PC-3 (cell line): ENCODE results near the gene RPL19.

Experiments used
- CTCF ChIP-seq: fragments of 300-600 bp; sonication (generic); conservative IDR thresholded peaks from 2 replicates; pipeline ENCODE4 v1.5.1; 2017; ENCODE audit warnings: antibody characterized with exemption, low read depth, mild to moderate bottlenecking, low read length
- EZH2 ChIP-seq: fragments of 300-600 bp; sonication (generic); IDR thresholded peaks from one replicate; pipeline ENCODE4 v1.6.1; 2017; ENCODE audit warnings: antibody characterized with exemption, mild to moderate bottlenecking, low read length; ENCODE audit not compliant: unreplicated experiment
- EZH2phosphoT487 ChIP-seq: fragments of 300-600 bp; sonication (generic); IDR thresholded peaks from 2 replicates; pipeline ENCODE4 v1.6.1; 2018; ENCODE audit warnings: mild to moderate bottlenecking, antibody characterized with exemption, low read length, borderline replicate concordance

- TF ChIP-seq EZH2 (no peak), CTCF (peak; percentile 76), EZH2phosphoT487 (no peak)
Observed at GRCh38 chr17:39174920-39175694, 25.0 kb upstream of the RPL19 start.
